Mesenchymal stem cell (in vitro differentiated cells and primary cell): ENCODE measurements around the gene RBP3.

Experiments used
- DNase-seq: peaks from one replicate; pipeline ENCODE4 v3.0.0-alpha.2; 2013
- H2AFZ ChIP-seq: one replicate; pipeline ENCODE4 v1.6.1; 2013; ENCODE audit warnings: low read depth, mild to moderate bottlenecking, control low read depth, inconsistent platforms, low read length, moderate library complexity
- H2AK5ac ChIP-seq: 2 replicates; pipeline ENCODE4 v1.6.1; 2013; ENCODE audit warnings: low read length, moderate library complexity, mild to moderate bottlenecking, inconsistent platforms; ENCODE audit not compliant: severe bottlenecking
- H2BK120ac ChIP-seq: one replicate; pipeline ENCODE4 v1.6.1; 2013; ENCODE audit warnings: low read depth, mild to moderate bottlenecking, inconsistent platforms, low read length, moderate library complexity
- H2BK12ac ChIP-seq, 2 experiments: one replicate each; pipeline ENCODE4 v1.6.1; 2013; ENCODE audit warnings: inconsistent platforms in 2 of 2, low read length in 2 of 2, mild to moderate bottlenecking in 2 of 2, moderate library complexity in 2 of 2, control low read depth in 1 of 2
- H2BK15ac ChIP-seq: one replicate; pipeline ENCODE4 v1.6.1; 2013; ENCODE audit warnings: mild to moderate bottlenecking, low read depth, inconsistent platforms; ENCODE audit not compliant: poor library complexity, severe bottlenecking
- H2BK5ac ChIP-seq: 2 replicates; pipeline ENCODE4 v1.6.1; 2013; ENCODE audit warnings: low read depth, mild to moderate bottlenecking, low read length, control low read depth, inconsistent platforms; ENCODE audit not compliant: poor library complexity, severe bottlenecking
- H3K14ac ChIP-seq, 2 experiments: one replicate each; pipeline ENCODE4 v1.6.1; 2013; ENCODE audit warnings: inconsistent platforms in 2 of 2, low read length in 2 of 2, control low read depth in 1 of 2, mild to moderate bottlenecking in 1 of 2, moderate library complexity in 1 of 2
- H3K18ac ChIP-seq, 2 experiments: one replicate each; pipeline ENCODE4 v1.6.1; 2013; ENCODE audit warnings: inconsistent platforms in 2 of 2, low read length in 2 of 2, control low read depth in 1 of 2, low read depth in 1 of 2, mild to moderate bottlenecking in 1 of 2
- H3K23ac ChIP-seq, 2 experiments: one replicate each; pipeline ENCODE4 v1.6.1; 2013; ENCODE audit warnings: inconsistent platforms in 2 of 2, low read length in 2 of 2, mild to moderate bottlenecking in 2 of 2, moderate library complexity in 2 of 2, control low read depth in 1 of 2
- H3K27ac ChIP-seq: 2 replicates; pipeline ENCODE4 v1.5.1; 2013; ENCODE audit warnings: mild to moderate bottlenecking, moderate library complexity, low read length, control low read depth, inconsistent platforms; ENCODE audit not compliant: poor library complexity, severe bottlenecking
- H3K27me3 ChIP-seq, 2 experiments: 2 replicates each; pipeline versions ENCODE4 v1.6.1 to v1.7.0; 2013; ENCODE audit warnings: low read length in 2 of 2, mild to moderate bottlenecking in 2 of 2, moderate library complexity in 2 of 2, control low read depth in 1 of 2, inconsistent platforms in 1 of 2; ENCODE audit not compliant: control insufficient read depth in 1 of 2, insufficient read depth in 1 of 2
- H3K36me3 ChIP-seq, 2 experiments: 2 replicates each; pipeline versions ENCODE4 v1.6.1 to v1.7.0; 2013; ENCODE audit warnings: low read length in 2 of 2, control low read depth in 1 of 2, inconsistent platforms in 1 of 2, low read depth in 1 of 2, mild to moderate bottlenecking in 1 of 2; ENCODE audit not compliant: insufficient read depth in 2 of 2, control insufficient read depth in 1 of 2
- H3K4ac ChIP-seq, 2 experiments: one replicate each; pipeline ENCODE4 v1.6.1; 2013; ENCODE audit warnings: inconsistent platforms in 2 of 2, low read length in 2 of 2, mild to moderate bottlenecking in 2 of 2, moderate library complexity in 2 of 2, control low read depth in 1 of 2, low read depth in 1 of 2
- H3K4me1 ChIP-seq: 2 replicates; pipeline ENCODE4 v1.6.1; 2013; ENCODE audit warnings: low read depth, low read length, control low read depth; ENCODE audit not compliant: control insufficient read depth, insufficient read depth
- H3K4me2 ChIP-seq: 2 replicates; pipeline ENCODE4 v1.6.1; 2013; ENCODE audit warnings: low read length, mild to moderate bottlenecking, inconsistent platforms; ENCODE audit not compliant: poor library complexity, severe bottlenecking
- H3K4me3 ChIP-seq, 2 experiments: 2 replicates each; pipeline versions ENCODE4 v1.5.1 to v1.7.0; 2013; ENCODE audit warnings: low read length in 2 of 2, mild to moderate bottlenecking in 2 of 2, control low read depth in 1 of 2, low read depth in 1 of 2; ENCODE audit not compliant: insufficient read depth in 1 of 2
- H3K79me1 ChIP-seq: replicated peaks from 2 replicates; pipeline ENCODE4 v1.6.1; 2013; ENCODE audit warnings: mild to moderate bottlenecking, control low read depth, low read length, inconsistent platforms; ENCODE audit not compliant: poor library complexity, severe bottlenecking
- H3K9ac ChIP-seq: 2 replicates; pipeline ENCODE4 v1.7.0; 2013; ENCODE audit warnings: mild to moderate bottlenecking, low read length, moderate library complexity
- H3K9me3 ChIP-seq: 2 replicates; pipeline ENCODE4 v1.7.0; 2013; ENCODE audit warnings: mild to moderate bottlenecking, low read length; ENCODE audit not compliant: control insufficient read depth
- H4K8ac ChIP-seq: one replicate; pipeline ENCODE4 v1.6.1; 2013; ENCODE audit warnings: inconsistent platforms, mild to moderate bottlenecking, low read length, moderate library complexity
- H4K91ac ChIP-seq: one replicate; pipeline ENCODE4 v1.6.1; 2013; ENCODE audit warnings: mild to moderate bottlenecking, low read length, inconsistent platforms
- WGBS: methylation state at CpG from one replicate; pipeline ENCODE4 v1.1.7; 2013; ENCODE audit warnings: mixed read lengths; 5-methylcytosine and 5-hydroxymethylcytosine counted together

RBP3 gene

GRCh38 chr10:47325303-47326291 is 22.6 kb upstream of the RBP3 start:
- Histone ChIP-seq H3K27ac (no peak overlapping the region), H3K4me1 (peaks cover 2% of the 10 kb centered on the region), H2AFZ (no peak overlapping the region), H3K36me3 (no peaks in the 10 kb centered on the region), H2BK5ac (no peak overlapping the region), H3K27me3 (peaks cover 26 to 54% of the 10 kb centered on the region in 2 experiments), H3K9me3 (no peaks in the 10 kb centered on the region), H2BK120ac (no peak overlapping the region), H3K14ac (no peak overlapping the region), H3K4me2 (no peak overlapping the region), H2BK12ac (no peak overlapping the region), H4K8ac (no peak overlapping the region), H2BK15ac (no peak overlapping the region), H3K4me3 (no peak overlapping the region), H3K18ac (no peak overlapping the region), H4K91ac (no peak overlapping the region), H3K4ac (no peak overlapping the region), H3K79me1 (no peaks in the 10 kb centered on the region), H3K9ac (no peak overlapping the region), H2AK5ac (no peak overlapping the region), H3K23ac (no peak overlapping the region)
- DNase-seq = no peak
- WGBS = 94% methylated on average over 30 of the region's 30 CpGs

- H2BK15ac ChIP-seq = no peak overlapping the region
- no peak overlapping the region for H3K27ac ChIP-seq
- H3K18ac ChIP-seq = no peak overlapping the region
- H2BK5ac ChIP-seq = no peak overlapping the region
- no peak overlapping the region for H2AFZ ChIP-seq
- H3K79me1 ChIP-seq = no peaks in the 10 kb centered on the region
- no peak overlapping the region for H2BK12ac ChIP-seq
- no peaks in the 10 kb centered on the region for H3K9me3 ChIP-seq
- no peak overlapping the region for H2BK120ac ChIP-seq
- no peak overlapping the region for H4K8ac ChIP-seq
- H3K4me2 ChIP-seq = no peak overlapping the region
- H3K36me3 ChIP-seq = no peaks in the 10 kb centered on the region
- 87% methylated on average over 5 of the region's 5 CpGs for WGBS
- no peak overlapping the region for H3K23ac ChIP-seq
- H2AK5ac ChIP-seq = no peak overlapping the region
- H3K4me1 ChIP-seq = peaks cover 2% of the 10 kb centered on the region
- H3K9ac ChIP-seq = no peak overlapping the region
- peaks cover 18 to 50% of the 10 kb centered on the region in 2 experiments for H3K27me3 ChIP-seq
- no peak overlapping the region for H3K4me3 ChIP-seq
- DNase-seq = no peak
- H3K4ac ChIP-seq = no peak overlapping the region
- H3K14ac ChIP-seq = no peak overlapping the region
- no peak overlapping the region for H4K91ac ChIP-seq
Observed at GRCh38 chr10:47326306-47326926, 21.7 kb upstream of the RBP3 start.

GRCh38 chr10:47326927-47327330 is 21.2 kb upstream of the RBP3 start:
- no peak overlapping the region for H2BK12ac ChIP-seq
- H3K4me2 ChIP-seq = no peak overlapping the region
- H3K9me3 ChIP-seq = no peaks in the 10 kb centered on the region
- H3K27me3 ChIP-seq = peaks cover 15 to 46% of the 10 kb centered on the region in 2 experiments
- no peak overlapping the region for H3K23ac ChIP-seq
- no peak for DNase-seq
- no peaks in the 10 kb centered on the region for H3K36me3 ChIP-seq
- H2BK5ac ChIP-seq = no peak overlapping the region
- no peak overlapping the region for H3K18ac ChIP-seq
- no peak overlapping the region for H2BK120ac ChIP-seq
- no peak overlapping the region for H3K14ac ChIP-seq
- no peak overlapping the region for H4K8ac ChIP-seq
- H2BK15ac ChIP-seq = no peak overlapping the region
- no peak overlapping the region for H3K4me3 ChIP-seq
- no peak overlapping the region for H2AFZ ChIP-seq
- H4K91ac ChIP-seq = no peak overlapping the region
- H3K27ac ChIP-seq = no peak overlapping the region
- peaks cover 3% of the 10 kb centered on the region for H3K4me1 ChIP-seq
- 85% methylated on average over 10 of the region's 11 CpGs for WGBS
- H2AK5ac ChIP-seq = no peak overlapping the region
- H3K4ac ChIP-seq = no peak overlapping the region
- no peaks in the 10 kb centered on the region for H3K79me1 ChIP-seq
- H3K9ac ChIP-seq = no peak overlapping the region

GRCh38 chr10:47329855-47330254 is 18.3 kb upstream of the RBP3 start:
- H3K27ac ChIP-seq = no peak overlapping the region
- 76% methylated on average over 4 of the region's 4 CpGs for WGBS
- H3K4ac ChIP-seq = no peak overlapping the region
- H2BK120ac ChIP-seq = no peak overlapping the region
- H3K79me1 ChIP-seq = no peaks in the 10 kb centered on the region
- no peak overlapping the region for H3K4me2 ChIP-seq
- H2BK5ac ChIP-seq = no peak overlapping the region
- no peak overlapping the region for H2AK5ac ChIP-seq
- H3K23ac ChIP-seq = no peak overlapping the region
- no peak overlapping the region for H2BK15ac ChIP-seq
- H3K9me3 ChIP-seq = no peaks in the 10 kb centered on the region
- H3K18ac ChIP-seq = no peak overlapping the region
- H2AFZ ChIP-seq = no peak overlapping the region
- no peak overlapping the region for H2BK12ac ChIP-seq
- no peak overlapping the region for H4K91ac ChIP-seq
- H3K4me1 ChIP-seq = peaks cover 5% of the 10 kb centered on the region
- H4K8ac ChIP-seq = no peak overlapping the region
- H3K27me3 ChIP-seq = peaks cover 4 to 41% of the 10 kb centered on the region in 2 experiments
- H3K4me3 ChIP-seq = no peak overlapping the region
- no peak overlapping the region for H3K9ac ChIP-seq
- H3K14ac ChIP-seq = no peak overlapping the region
- no peaks in the 10 kb centered on the region for H3K36me3 ChIP-seq
- no peak for DNase-seq
